Activated CD4-positive, alpha-beta memory T cell treated with anti-CD3 and anti-CD28 coated beads, Interleukin-2, amount 10 ng/mL, durations not matched to agents 7 days and 5 days (primary cell): ENCODE data around the gene SPN. TPM values are rescaled to one million over a fixed set of nuclear protein-coding genes. Genes with fewer than 3 reads are reported as not detected.
A peak's percentile ranks its signal among the peaks of the same experiment; 100 is the strongest.
"Not testable (repeated sequence)": the region's sequence is repeated elsewhere in the genome, so short reads cannot be mapped to it uniquely, and the experiment has no call there.

Source experiments
- CTCF ChIA-PET: fragments of 350-600 bp; sonication (Branson Sonifier 250); formaldehyde crosslinking; loops from one replicate; lab custom pipeline; 2021; ENCODE audit warnings: antibody characterized with exemption, inconsistent platforms; lab: Charles Lee
- POLR2A ChIA-PET: fragments of 350-600 bp; sonication (Branson Sonifier 250); formaldehyde crosslinking; loops from one replicate; lab custom pipeline; 2021; ENCODE audit warnings: antibody characterized with exemption; lab: Charles Lee
- DNase-seq: peaks from one replicate; pipeline ENCODE4 v3.0.0-alpha.2; 2020
- H3K27ac Mint-ChIP-seq: one replicate; pipeline ENCODE4 v1.8.0; 2021; ENCODE audit warnings: mild to moderate bottlenecking, mixed read lengths
- H3K27me3 Mint-ChIP-seq: one replicate; pipeline ENCODE4 v1.8.0; 2021; ENCODE audit warnings: mixed read lengths
- H3K36me3 Mint-ChIP-seq: one replicate; pipeline ENCODE4 v1.8.0; 2021; ENCODE audit warnings: low read depth, mixed read lengths
- H3K4me1 Mint-ChIP-seq: one replicate; pipeline ENCODE4 v1.8.0; 2021; ENCODE audit warnings: mixed read lengths
- H3K4me3 Mint-ChIP-seq: one replicate; pipeline ENCODE4 v1.8.0; 2021; ENCODE audit warnings: mild to moderate bottlenecking, mixed read lengths
- H3K9me3 Mint-ChIP-seq: one replicate; pipeline ENCODE4 v1.8.0; 2021; ENCODE audit warnings: mixed read lengths
- total RNA-seq, 2 experiments: library from RNA; stranded (reverse); gene quantifications; one replicate each; pipeline ENCODE4 v1.2.3, GENCODE V29; 2021

The SPN gene
- total RNA-seq, 2 experiments from 2014 or later = 341 to 359 TPM

- CTCF ChIA-PET = interaction anchor here (0.7 to 5.8 kb wide), 44 partner anchors 9 to 391 kb away, joined by 3 to 72 read pairs (median 5); partner anchors contain the start of genes C16orf54, KCTD13, KIF22 and MVP
- Mint-ChIP-seq H3K9me3 (no peaks in the 10 kb centered on the region), H3K27ac (peak overlapping the region; percentile 70), H3K4me3 (peak overlapping the region; percentile 22), H3K27me3 (no peaks in the 10 kb centered on the region), H3K36me3 (no peaks in the 10 kb centered on the region), H3K4me1 (peaks cover 41% of the 10 kb centered on the region)
- peak; percentile 85 for DNase-seq
- POLR2A ChIA-PET = interaction anchor here (0.6 to 4.8 kb wide), 27 partner anchors 10 to 331 kb away, joined by 3 to 86 read pairs (median 4); partner anchors contain the start of genes C16orf54, HIRIP3, INO80E and KCTD13
These were observed 37.4 kb downstream of the SPN start for GRCh38 chr16:29700253-29700987.

GRCh38 chr16:29701214-29701555 is 38.1 kb downstream of the SPN start:
- peak overlapping the region; percentile 92 for H3K27ac Mint-ChIP-seq
- no peaks in the 10 kb centered on the region for H3K27me3 Mint-ChIP-seq
- DNase-seq = no peak
- no peaks in the 10 kb centered on the region for H3K36me3 Mint-ChIP-seq
- CTCF ChIA-PET = interaction anchor here (0.6 to 5.8 kb wide), 38 partner anchors 9 to 391 kb away, joined by 3 to 72 read pairs (median 8); partner anchors contain the start of genes C16orf54, CDIPT, KIF22 and MVP
- peaks cover 41% of the 10 kb centered on the region for H3K4me1 Mint-ChIP-seq
- H3K9me3 Mint-ChIP-seq = no peaks in the 10 kb centered on the region
- POLR2A ChIA-PET = interaction anchor here (0.9 to 4.8 kb wide), 24 partner anchors 9 to 364 kb away, joined by 3 to 86 read pairs (median 6); partner anchors contain the start of genes ALDOA, C16orf54, HIRIP3 and INO80E
- no peak overlapping the region for H3K4me3 Mint-ChIP-seq

- H3K4me1 Mint-ChIP-seq = peaks cover 41% of the 10 kb centered on the region
- H3K4me3 Mint-ChIP-seq = peak overlapping the region; percentile 58
- no peaks in the 10 kb centered on the region for H3K9me3 Mint-ChIP-seq
- ChIA-PET POLR2A (interaction anchor here (0.9 to 4.8 kb wide), 21 partner anchors 8 to 363 kb away, joined by 3 to 86 read pairs (median 7); partner anchors contain the start of genes ALDOA, C16orf54, HIRIP3 and INO80E), CTCF (interaction anchor here (0.7 to 5.8 kb wide), 29 partner anchors 8 to 330 kb away, joined by 3 to 72 read pairs (median 14); partner anchors contain the start of genes C16orf54, HIRIP3, KIF22 and MVP)
- H3K36me3 Mint-ChIP-seq = no peaks in the 10 kb centered on the region
- no peaks in the 10 kb centered on the region for H3K27me3 Mint-ChIP-seq
- peak; percentile 43 for DNase-seq
- H3K27ac Mint-ChIP-seq = peak overlapping the region; percentile 92
These were observed 39.2 kb downstream of the SPN start for GRCh38 chr16:29702269-29702668.

GRCh38 chr16:29705030-29705429 is 42.0 kb downstream of the SPN start:
- Mint-ChIP-seq H3K27ac (no peak overlapping the region), H3K4me3 (no peak overlapping the region), H3K4me1 (peaks cover 40% of the 10 kb centered on the region), H3K27me3 (no peaks in the 10 kb centered on the region), H3K9me3 (no peaks in the 10 kb centered on the region), H3K36me3 (no peaks in the 10 kb centered on the region)
- POLR2A ChIA-PET = no interaction called here
- CTCF ChIA-PET = interaction anchor here (1.2 kb wide), 1 partner anchor 111 kb away, joined by 6 read pairs; the partner anchor contains the start of gene PAGR1
- no peak for DNase-seq

GRCh38 chr16:29707160-29707559 is 44.1 kb downstream of the SPN start:
- CTCF ChIA-PET, POLR2A ChIA-PET, H3K4me3 Mint-ChIP-seq, H3K9me3 Mint-ChIP-seq, DNase-seq, H3K36me3 Mint-ChIP-seq, H3K27me3 Mint-ChIP-seq, H3K27ac Mint-ChIP-seq: not testable (repeated sequence)
- H3K4me1 Mint-ChIP-seq = peaks cover 32% of the 10 kb centered on the region

GRCh38 chr16:29708917-29709600 is 46.0 kb downstream of the SPN start:
- Mint-ChIP-seq H3K9me3 (no peaks in the 10 kb centered on the region), H3K4me1 (peaks cover 19% of the 10 kb centered on the region), H3K27me3 (peaks cover 3% of the 10 kb centered on the region), H3K36me3 (no peaks in the 10 kb centered on the region), H3K4me3 (no peak overlapping the region), H3K27ac (no peak overlapping the region)
- DNase-seq = no peak
- CTCF ChIA-PET = interaction anchor here (0.6 to 2.5 kb wide), 6 partner anchors 8 to 323 kb away, joined by 3 to 17 read pairs (median 6); partner anchors contain the start of genes KIF22 and TLCD3B
- POLR2A ChIA-PET = interaction anchor here (0.6 kb wide), 1 partner anchor 88 kb away, joined by 3 read pairs; no protein-coding TSS in a partner anchor

GRCh38 chr16:29709657-29710056 is 46.6 kb downstream of the SPN start:
- H3K4me3 Mint-ChIP-seq, H3K27ac Mint-ChIP-seq: not testable (repeated sequence)

GRCh38 chr16:29710227-29711219 is 47.5 kb downstream of the SPN start:
- Mint-ChIP-seq H3K9me3 (no peaks in the 10 kb centered on the region), H3K4me3 (no peak overlapping the region), H3K4me1 (peaks cover 16% of the 10 kb centered on the region), H3K36me3 (no peaks in the 10 kb centered on the region), H3K27me3 (peaks cover 8% of the 10 kb centered on the region), H3K27ac (no peak overlapping the region)
- peak; percentile 34 for DNase-seq
- ChIA-PET POLR2A (interaction anchor here (1.0 kb wide), 2 partner anchors 8 to 10 kb away, joined by 7 read pairs; no protein-coding TSS in a partner anchor), CTCF (interaction anchor here (0.6 to 2.5 kb wide), 7 partner anchors 9 to 322 kb away, joined by 3 to 17 read pairs (median 6); partner anchors contain the start of genes KIF22 and TLCD3B)

More at GRCh38 chr16:29709657-29710056, 46.6 kb downstream of the SPN start:
- CTCF ChIA-PET = interaction anchor here (0.5 to 2.5 kb wide), 9 partner anchors 8 to 322 kb away, joined by 3 to 17 read pairs (median 5); partner anchors contain the start of genes KIF22 and TLCD3B
- POLR2A ChIA-PET = interaction anchor here (1.0 kb wide), 1 partner anchor 9 kb away, joined by 7 read pairs; no protein-coding TSS in a partner anchor
- H3K36me3 Mint-ChIP-seq, H3K27me3 Mint-ChIP-seq, DNase-seq, H3K9me3 Mint-ChIP-seq: not testable (repeated sequence)
- H3K4me1 Mint-ChIP-seq = peaks cover 19% of the 10 kb centered on the region

GRCh38 chr16:29712809-29713208 is 49.8 kb downstream of the SPN start:
- CTCF ChIA-PET = interaction anchor here (0.9 to 2.5 kb wide), 4 partner anchors 8 to 72 kb away, joined by 3 to 29 read pairs (median 4); no protein-coding TSS in a partner anchor
- POLR2A ChIA-PET = interaction anchor here (1.0 to 1.2 kb wide), 2 partner anchors 33 to 78 kb away, joined by 3 to 6 read pairs; partner anchors contain the start of genes C16orf54 and KIF22
- DNase-seq = no peak

GRCh38 chr16:29714396-29714795 is 51.3 kb downstream of the SPN start:
- Mint-ChIP-seq H3K9me3 (no peaks in the 10 kb centered on the region), H3K4me3 (no peak overlapping the region), H3K36me3 (no peaks in the 10 kb centered on the region), H3K4me1 (peaks cover 14% of the 10 kb centered on the region), H3K27me3 (peaks cover 8% of the 10 kb centered on the region), H3K27ac (no peak overlapping the region)
- ChIA-PET CTCF (interaction anchor here (0.9 to 5.0 kb wide), 5 partner anchors 10 to 71 kb away, joined by 3 to 42 read pairs (median 3); no protein-coding TSS in a partner anchor), POLR2A (interaction anchor here (0.8 to 1.2 kb wide), 3 partner anchors 18 to 134 kb away, joined by 3 read pairs; no protein-coding TSS in a partner anchor)
- DNase-seq = no peak

More at GRCh38 chr16:29712809-29713208, 49.8 kb downstream of the SPN start:
- Mint-ChIP-seq H3K27ac (no peak overlapping the region), H3K4me1 (peaks cover 14% of the 10 kb centered on the region), H3K36me3 (no peaks in the 10 kb centered on the region), H3K4me3 (no peak overlapping the region), H3K9me3 (no peaks in the 10 kb centered on the region), H3K27me3 (peaks cover 8% of the 10 kb centered on the region)

GRCh38 chr16:29714972-29715371 is 51.9 kb downstream of the SPN start:
- Mint-ChIP-seq H3K4me1 (peaks cover 11% of the 10 kb centered on the region), H3K27me3 (peaks cover 8% of the 10 kb centered on the region), H3K9me3 (no peaks in the 10 kb centered on the region), H3K36me3 (no peaks in the 10 kb centered on the region), H3K27ac (no peak overlapping the region), H3K4me3 (no peak overlapping the region)
- ChIA-PET POLR2A (interaction anchor here (1.2 kb wide), 2 partner anchors 17 to 133 kb away, joined by 3 read pairs; no protein-coding TSS in a partner anchor), CTCF (interaction anchor here (0.9 to 5.0 kb wide), 6 partner anchors 9 to 351 kb away, joined by 3 to 42 read pairs (median 4); partner anchors contain the start of gene ALDOA)
- no peak for DNase-seq
